Duodenal mucosa (tissue), 2 donors: ENCODE results near the gene DNAJC6.

Experiments
- H3K27ac ChIP-seq: one replicate; pipeline ENCODE4 v1.7.0; 2013; ENCODE audit warnings: low read depth, low read length
- H3K27me3 ChIP-seq, 2 donors: one replicate each; pipeline ENCODE4 v1.7.0; 2013; ENCODE audit warnings: low read length in 2 of 2, control low read depth in 1 of 2; ENCODE audit not compliant: insufficient read depth in 2 of 2, control insufficient read depth in 1 of 2
- H3K36me3 ChIP-seq, 2 donors: one replicate each; pipeline ENCODE4 v1.7.0; 2013; ENCODE audit warnings: low read length in 2 of 2, control low read depth in 1 of 2; ENCODE audit not compliant: insufficient read depth in 2 of 2, control insufficient read depth in 1 of 2
- H3K4me1 ChIP-seq, 2 donors: one replicate each; pipeline ENCODE4 v1.7.0; 2013; ENCODE audit warnings: low read length in 2 of 2, control low read depth in 1 of 2; ENCODE audit not compliant: insufficient read depth in 2 of 2, control insufficient read depth in 1 of 2
- H3K4me3 ChIP-seq, 2 donors: one replicate each; pipeline ENCODE4 v1.7.0; 2013; ENCODE audit warnings: low read length in 2 of 2, low read depth in 1 of 2
- H3K9ac ChIP-seq, 2 donors: one replicate each; pipeline ENCODE4 v1.7.0; 2013; ENCODE audit warnings: low read length in 2 of 2, low read depth in 1 of 2
- H3K9me3 ChIP-seq, 2 donors: one replicate each; pipeline ENCODE4 v1.7.0; 2013; ENCODE audit warnings: low read length in 2 of 2, control low read depth in 1 of 2; ENCODE audit not compliant: control insufficient read depth in 1 of 2

Gene DNAJC6

DNA sequence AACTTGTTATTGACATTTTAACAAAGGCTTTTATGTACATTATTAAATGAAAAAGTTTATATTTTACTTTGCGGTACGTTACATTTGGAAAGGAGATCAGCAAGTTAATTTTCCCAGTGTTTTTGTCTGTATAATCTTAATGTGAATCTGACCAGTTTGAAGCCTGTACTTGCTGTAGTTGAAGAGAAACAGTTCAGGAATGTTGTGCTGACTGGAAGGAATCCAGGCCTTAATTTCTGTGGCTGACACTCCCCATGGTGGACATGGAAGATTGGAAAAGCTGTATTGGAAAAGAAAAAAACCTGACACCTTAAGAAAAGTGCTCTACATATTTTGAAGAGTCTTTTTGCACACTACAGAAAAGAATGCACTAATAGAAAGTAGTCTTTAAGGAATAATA is 126.6 kb downstream of the DNAJC6 start:
- no peaks in the 10 kb centered on the region for H3K9me3 ChIP-seq
- no peaks in the 10 kb centered on the region for H3K4me1 ChIP-seq
- H3K9ac ChIP-seq, result no peak overlapping the region
- H3K4me3 ChIP-seq, result no peak overlapping the region
- H3K27me3 ChIP-seq, result no peaks in the 10 kb centered on the region
- no peak overlapping the region for H3K27ac ChIP-seq
- peaks cover 0 to 17% of the 10 kb centered on the region in 2 donors for H3K36me3 ChIP-seq

DNA sequence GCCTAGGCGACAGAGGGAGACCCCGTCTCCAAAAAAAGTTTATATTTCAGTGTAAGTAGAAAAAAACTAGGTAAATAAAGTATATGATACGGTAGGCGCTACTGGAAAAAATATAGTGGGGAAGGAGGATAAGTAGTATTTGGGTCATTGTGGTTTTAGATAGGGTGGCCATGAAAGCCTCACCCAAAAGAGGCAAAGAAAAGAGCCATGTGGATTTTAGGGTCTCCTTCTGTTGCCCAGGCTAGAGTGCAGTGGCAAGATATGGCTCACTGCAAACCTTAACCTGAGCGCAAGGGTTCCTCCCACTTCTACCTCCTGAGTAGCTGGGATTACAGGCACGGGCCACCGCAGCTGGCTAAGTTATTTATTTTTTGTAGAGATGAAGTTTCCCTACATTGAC is 128.3 kb downstream of the DNAJC6 start:
- H3K27ac ChIP-seq, result no peak overlapping the region
- peaks cover 0 to 10% of the 10 kb centered on the region in 2 donors for H3K36me3 ChIP-seq
- no peaks in the 10 kb centered on the region for H3K27me3 ChIP-seq
- no peak overlapping the region for H3K4me3 ChIP-seq
- no peak overlapping the region for H3K9ac ChIP-seq
- H3K4me1 ChIP-seq, result no peaks in the 10 kb centered on the region
- H3K9me3 ChIP-seq, result no peaks in the 10 kb centered on the region

DNA sequence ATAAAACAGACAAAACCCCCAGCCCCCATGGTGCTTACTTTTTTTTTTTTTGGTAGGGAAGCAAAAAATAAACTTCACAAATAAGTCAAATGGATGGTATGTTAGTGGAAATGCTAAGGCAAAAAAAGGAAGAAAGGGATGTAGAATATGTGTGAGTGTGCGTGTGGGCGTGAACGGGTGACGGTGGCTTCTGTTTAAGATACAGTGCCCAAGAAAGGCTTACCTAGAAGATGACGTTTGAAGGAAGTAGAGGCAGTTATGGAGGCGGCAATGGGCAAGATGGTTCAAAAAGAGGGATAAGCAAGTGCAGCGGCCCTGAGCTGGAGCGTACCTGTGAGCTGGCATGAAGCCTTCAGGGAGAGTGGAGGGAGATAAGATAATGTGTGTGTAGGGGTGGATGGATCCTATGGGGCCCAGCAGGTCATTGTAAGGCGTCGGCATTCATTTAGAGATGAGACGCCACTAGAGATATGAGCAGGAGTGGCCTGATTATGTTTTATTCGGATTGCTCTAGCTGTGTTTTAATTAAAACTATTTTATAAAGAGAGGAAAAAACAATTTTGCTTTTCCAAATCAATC is 131.1 kb downstream of the DNAJC6 start:
- H3K4me1 ChIP-seq, result no peaks in the 10 kb centered on the region
- no peak overlapping the region for H3K9ac ChIP-seq
- no peak overlapping the region for H3K27ac ChIP-seq
- H3K36me3 ChIP-seq, result no peaks in the 10 kb centered on the region
- no peaks in the 10 kb centered on the region for H3K9me3 ChIP-seq
- H3K4me3 ChIP-seq, result no peak overlapping the region
- H3K27me3 ChIP-seq, result no peaks in the 10 kb centered on the region

DNA sequence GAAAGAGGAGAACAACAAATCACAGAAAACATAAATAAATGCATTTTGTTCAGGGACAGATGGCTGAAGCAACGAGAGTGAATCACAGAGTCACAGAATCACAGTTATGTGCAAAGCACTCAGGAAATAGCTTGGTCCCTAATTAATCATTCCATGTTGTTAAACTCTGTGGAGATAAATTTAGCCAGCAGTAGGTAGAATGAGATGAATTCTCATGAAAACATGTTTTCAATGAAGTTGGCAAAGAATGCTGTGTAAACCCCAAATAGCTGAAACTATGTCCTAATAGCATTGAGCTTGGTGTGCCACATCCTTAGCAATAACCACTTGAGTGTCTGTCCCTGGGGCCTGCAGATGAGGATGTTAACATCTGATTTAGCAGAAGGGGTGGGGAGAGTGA is 131.6 kb downstream of the DNAJC6 start:
- Histone ChIP-seq H3K4me3 (no peak overlapping the region), H3K9ac (no peak overlapping the region), H3K27ac (no peak overlapping the region), H3K36me3 (no peaks in the 10 kb centered on the region), H3K9me3 (no peaks in the 10 kb centered on the region), H3K27me3 (no peaks in the 10 kb centered on the region), H3K4me1 (no peaks in the 10 kb centered on the region)

DNA sequence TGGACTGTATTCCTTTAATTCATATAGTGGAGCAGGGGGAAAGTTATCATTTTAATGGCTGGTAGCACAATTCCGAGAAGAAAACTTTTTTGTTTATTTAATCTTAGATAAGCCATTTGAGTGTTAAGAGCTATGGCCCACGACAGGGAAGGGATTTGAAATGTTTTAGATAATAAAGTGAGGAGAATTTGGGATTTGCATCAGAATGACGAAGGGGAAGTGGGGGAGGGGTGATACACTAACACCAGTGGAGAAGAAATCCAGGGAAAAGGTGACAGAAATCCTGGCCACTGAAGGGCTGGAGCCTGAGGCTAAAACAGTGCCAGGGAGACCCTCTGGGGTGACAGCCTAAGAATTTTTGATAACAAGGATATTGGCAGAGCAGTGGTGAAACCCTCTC is 132.1 kb downstream of the DNAJC6 start:
- H3K4me3 ChIP-seq, result no peak overlapping the region
- H3K27ac ChIP-seq, result no peak overlapping the region
- H3K27me3 ChIP-seq, result no peaks in the 10 kb centered on the region
- no peaks in the 10 kb centered on the region for H3K4me1 ChIP-seq
- H3K9ac ChIP-seq, result no peak overlapping the region
- no peaks in the 10 kb centered on the region for H3K9me3 ChIP-seq
- H3K36me3 ChIP-seq, result no peaks in the 10 kb centered on the region

DNA sequence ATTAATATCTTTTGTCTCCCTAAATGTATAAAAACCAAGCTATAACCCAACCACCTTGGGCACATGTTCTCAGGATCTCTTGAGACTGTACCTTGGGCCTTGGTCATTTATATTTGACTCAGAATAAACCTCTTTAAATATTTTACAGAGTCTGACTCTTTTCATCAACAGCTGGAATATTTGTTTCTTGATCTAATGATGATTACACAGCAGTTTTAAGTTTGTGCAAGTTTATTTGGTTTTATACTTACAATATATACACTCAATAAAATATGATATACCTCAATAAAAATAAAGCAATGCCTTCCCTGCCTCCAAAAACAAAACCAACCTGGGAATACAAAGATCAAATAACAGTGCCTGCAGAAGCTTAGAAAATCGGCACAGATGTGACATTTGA is 133.1 kb downstream of the DNAJC6 start:
- Histone ChIP-seq H3K27ac (no peak overlapping the region), H3K9ac (no peak overlapping the region), H3K9me3 (no peaks in the 10 kb centered on the region), H3K27me3 (no peaks in the 10 kb centered on the region), H3K36me3 (no peaks in the 10 kb centered on the region), H3K4me3 (no peak overlapping the region), H3K4me1 (no peaks in the 10 kb centered on the region)

DNA sequence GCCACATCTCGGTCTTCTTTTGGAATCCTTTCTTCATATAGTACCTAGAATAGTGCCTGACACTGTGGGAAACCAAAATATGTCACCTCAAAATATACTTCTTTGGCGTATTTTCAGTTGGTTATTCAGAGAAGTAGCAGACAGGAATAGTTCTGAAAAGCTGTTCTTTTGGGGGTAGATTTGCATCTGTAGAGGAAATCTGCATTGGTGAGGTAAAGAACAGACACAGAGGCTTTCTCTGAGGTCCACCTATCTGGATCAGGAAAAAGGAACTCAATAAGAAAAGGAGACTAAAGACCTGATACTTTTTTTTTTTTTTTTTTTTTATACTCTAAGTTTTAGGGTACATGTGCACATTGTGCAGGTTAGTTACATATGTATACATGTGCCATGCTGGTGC is 134.3 kb downstream of the DNAJC6 start:
- no peak overlapping the region for H3K4me3 ChIP-seq
- H3K9me3 ChIP-seq, result no peaks in the 10 kb centered on the region
- no peaks in the 10 kb centered on the region for H3K4me1 ChIP-seq
- no peaks in the 10 kb centered on the region for H3K27me3 ChIP-seq
- H3K9ac ChIP-seq, result no peak overlapping the region
- H3K36me3 ChIP-seq, result no peaks in the 10 kb centered on the region
- H3K27ac ChIP-seq, result no peak overlapping the region

DNA sequence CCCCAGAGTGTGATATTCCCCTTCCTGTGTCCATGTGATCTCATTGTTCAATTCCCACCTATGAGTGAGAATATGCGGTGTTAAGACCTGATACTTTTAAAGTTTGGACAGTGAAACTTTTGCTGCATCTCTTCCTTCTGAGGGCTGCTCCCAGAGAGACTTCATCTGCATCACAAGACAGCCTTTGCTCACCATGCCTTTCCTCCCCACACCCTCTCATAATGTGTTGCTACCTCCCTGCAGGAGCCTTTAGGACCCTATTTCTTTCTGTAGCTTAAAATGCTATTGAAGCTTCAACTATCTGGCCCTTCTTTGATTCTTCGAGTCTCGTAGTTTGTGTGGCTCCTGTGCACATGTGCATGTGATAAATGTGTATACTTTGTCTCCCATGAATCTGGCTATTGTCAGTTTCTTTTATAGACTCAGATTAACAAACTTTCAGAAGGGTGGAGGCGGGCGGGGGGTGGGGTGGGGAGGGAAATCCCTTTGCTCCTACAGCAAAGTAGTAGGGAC is 134.8 kb downstream of the DNAJC6 start:
- H3K36me3 ChIP-seq, result no peaks in the 10 kb centered on the region
- no peaks in the 10 kb centered on the region for H3K9me3 ChIP-seq
- H3K4me3 ChIP-seq, result no peak overlapping the region
- no peak overlapping the region for H3K9ac ChIP-seq
- no peak overlapping the region for H3K27ac ChIP-seq
- H3K4me1 ChIP-seq, result no peaks in the 10 kb centered on the region
- no peaks in the 10 kb centered on the region for H3K27me3 ChIP-seq

DNA sequence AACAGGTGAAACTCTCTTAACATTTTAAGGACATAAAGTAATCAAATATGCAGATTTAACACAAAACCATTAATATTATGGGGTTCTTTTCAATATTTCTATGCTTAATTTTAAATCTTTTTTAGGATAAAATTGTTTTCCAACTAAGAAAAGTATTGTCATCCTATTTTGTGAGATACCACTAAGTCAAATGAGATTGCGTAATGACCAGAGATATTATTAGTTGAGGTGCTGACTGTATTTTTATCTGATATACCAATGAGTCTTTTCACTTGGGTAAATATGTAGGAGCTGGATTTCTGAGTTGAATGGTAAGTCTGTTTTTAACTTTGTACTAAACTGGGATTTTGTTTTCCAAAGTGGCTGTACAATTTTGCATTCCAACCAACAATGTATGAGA is 136.5 kb downstream of the DNAJC6 start:
- Histone ChIP-seq H3K9me3 (no peaks in the 10 kb centered on the region), H3K27ac (no peak overlapping the region), H3K4me1 (no peaks in the 10 kb centered on the region), H3K9ac (no peak overlapping the region), H3K36me3 (no peaks in the 10 kb centered on the region), H3K27me3 (no peaks in the 10 kb centered on the region), H3K4me3 (no peak overlapping the region)

DNA sequence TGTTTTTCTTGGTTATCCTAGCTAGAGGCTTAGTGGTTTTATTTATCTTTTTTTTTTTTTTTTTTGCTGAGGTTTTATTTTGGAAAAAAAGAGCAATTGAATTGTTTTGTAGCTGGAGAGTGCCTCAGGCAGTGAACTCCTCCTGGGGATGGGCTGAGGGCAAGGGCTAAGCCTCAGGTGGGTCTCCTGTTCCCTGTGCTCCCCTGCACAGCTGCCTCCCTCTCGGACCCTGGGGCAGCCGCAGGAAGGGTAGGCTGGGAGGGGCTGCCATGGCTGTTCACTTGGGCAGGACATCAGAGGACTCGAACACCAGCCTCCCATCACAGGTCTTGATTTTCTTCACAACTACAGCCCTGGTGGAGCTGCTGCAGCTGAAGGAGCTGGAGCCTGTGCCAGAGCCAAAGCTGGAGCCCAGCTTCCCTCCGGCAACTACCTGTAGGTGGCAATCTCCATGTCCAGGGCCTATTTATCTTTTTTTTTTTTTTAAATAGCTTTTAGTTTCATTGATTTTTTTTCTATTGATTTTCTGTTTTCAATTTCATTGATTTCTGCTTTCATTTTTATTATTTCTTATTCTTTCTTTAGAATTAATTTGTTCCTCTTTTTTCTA is 140.0 kb downstream of the DNAJC6 start:
- H3K27me3 ChIP-seq, result no peaks in the 10 kb centered on the region
- no peaks in the 10 kb centered on the region for H3K36me3 ChIP-seq
- H3K27ac ChIP-seq, result no peak overlapping the region
- no peak overlapping the region for H3K9ac ChIP-seq
- no peaks in the 10 kb centered on the region for H3K4me1 ChIP-seq
- no peaks in the 10 kb centered on the region for H3K9me3 ChIP-seq
- no peak overlapping the region for H3K4me3 ChIP-seq
